Measurements from ENCODE around the gene PTP4A1. TPM values are rescaled to one million over a fixed set of nuclear protein-coding genes. Genes with fewer than 3 reads are reported as not detected.

The PTP4A1 gene
- total and polyA plus RNA-seq, 2 donors (not counting 1 experiment from before 2014, with no cell fraction given), result 48.1 to 64.5 TPM

DNA sequence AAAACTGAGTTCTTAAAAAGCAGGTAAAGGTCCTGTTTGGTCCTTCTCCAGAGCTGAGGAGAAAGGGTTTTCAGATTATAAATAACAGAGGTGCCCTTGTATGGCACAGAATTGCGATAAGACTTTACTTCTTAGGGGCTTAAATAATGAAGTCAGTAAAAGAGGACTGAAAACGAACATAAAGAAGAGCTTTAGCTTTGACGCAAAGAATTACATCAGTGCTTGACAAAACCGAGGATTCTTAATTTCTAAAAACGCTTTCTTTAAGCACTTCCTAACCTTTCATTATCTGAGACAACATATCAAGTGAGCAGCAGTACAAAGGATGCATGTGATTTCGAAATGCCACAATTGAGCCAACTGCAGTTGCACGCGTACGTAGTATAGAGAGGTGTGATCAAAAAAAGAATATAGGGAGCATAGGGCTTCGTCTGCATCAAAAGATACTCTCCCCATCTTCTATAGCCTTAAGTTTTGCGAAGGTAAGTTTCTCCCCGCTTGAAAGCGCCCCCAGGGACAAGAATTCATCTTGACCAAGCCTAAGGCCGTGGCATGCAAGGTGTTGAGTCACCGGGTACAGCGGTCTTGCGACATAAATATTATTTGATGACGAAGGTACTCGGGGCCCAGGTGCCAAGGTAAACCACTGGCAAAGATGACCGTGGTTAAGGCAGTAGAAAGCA, 778 bp upstream of the PTP4A1 start:
- Histone ChIP-seq H4K20me1 (ENCODE audit: control insufficient read depth, extremely low read depth, insufficient read depth, low read length) (no peaks in the 10 kb centered on the region), H3K27ac (ENCODE audit: insufficient read depth, low read length) (peak overlapping the region; percentile 88), H3K27me3 (ENCODE audit: control insufficient read depth, insufficient read depth, low read length) (no peaks in the 10 kb centered on the region), H3K4me3 (replicated peaks in 1 of 4; ENCODE audit: control extremely low read depth in 1 of 4, insufficient read depth in 1 of 4, low read depth in 3 of 4, low read length in 4 of 4) (peak overlapping the region; percentile 47 to 94 (median 73)), H3K4me2 (ENCODE audit: extremely low read depth, insufficient read depth, low read length) (peak overlapping the region; percentile 79), H2AFZ (ENCODE audit: low read length) (peak overlapping the region; percentile 82), H3K4me1 (ENCODE audit: control insufficient read depth, extremely low read depth, insufficient read depth, low read length) (no peaks in the 10 kb centered on the region), H3K36me3 (ENCODE audit: control insufficient read depth, insufficient read depth, low read length) (no peaks in the 10 kb centered on the region), H3K9me3 (ENCODE audit: control insufficient read depth, insufficient read depth, low read depth, low read length) (no peaks in the 10 kb centered on the region), H3K9ac (ENCODE audit: insufficient read depth, low read length) (peak overlapping the region; percentile 62), H3K79me2 (ENCODE audit: control insufficient read depth, insufficient read depth, low read length) (peaks cover 40% of the 10 kb centered on the region)
- DNase-seq (ENCODE audit: low read depth in 2 of 2), result peak; percentile 75 to 86
- TF ChIP-seq, protein P1, sequence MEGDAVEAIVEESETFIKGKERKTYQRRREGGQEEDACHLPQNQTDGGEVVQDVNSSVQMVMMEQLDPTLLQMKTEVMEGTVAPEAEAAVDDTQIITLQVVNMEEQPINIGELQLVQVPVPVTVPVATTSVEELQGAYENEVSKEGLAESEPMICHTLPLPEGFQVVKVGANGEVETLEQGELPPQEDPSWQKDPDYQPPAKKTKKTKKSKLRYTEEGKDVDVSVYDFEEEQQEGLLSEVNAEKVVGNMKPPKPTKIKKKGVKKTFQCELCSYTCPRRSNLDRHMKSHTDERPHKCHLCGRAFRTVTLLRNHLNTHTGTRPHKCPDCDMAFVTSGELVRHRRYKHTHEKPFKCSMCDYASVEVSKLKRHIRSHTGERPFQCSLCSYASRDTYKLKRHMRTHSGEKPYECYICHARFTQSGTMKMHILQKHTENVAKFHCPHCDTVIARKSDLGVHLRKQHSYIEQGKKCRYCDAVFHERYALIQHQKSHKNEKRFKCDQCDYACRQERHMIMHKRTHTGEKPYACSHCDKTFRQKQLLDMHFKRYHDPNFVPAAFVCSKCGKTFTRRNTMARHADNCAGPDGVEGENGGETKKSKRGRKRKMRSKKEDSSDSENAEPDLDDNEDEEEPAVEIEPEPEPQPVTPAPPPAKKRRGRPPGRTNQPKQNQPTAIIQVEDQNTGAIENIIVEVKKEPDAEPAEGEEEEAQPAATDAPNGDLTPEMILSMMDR (conservative IDR thresholded peaks at IDR 0.05 in 1 of 2, IDR thresholded peaks at IDR 0.05 in 1 of 2; ENCODE audit: low read depth in 1 of 2, low read length in 2 of 2), result no peak
- no peak for TF ChIP-seq EZH2 (IDR thresholded peaks at IDR 0.05; ENCODE audit: low read length, missing control alignments)

DNA sequence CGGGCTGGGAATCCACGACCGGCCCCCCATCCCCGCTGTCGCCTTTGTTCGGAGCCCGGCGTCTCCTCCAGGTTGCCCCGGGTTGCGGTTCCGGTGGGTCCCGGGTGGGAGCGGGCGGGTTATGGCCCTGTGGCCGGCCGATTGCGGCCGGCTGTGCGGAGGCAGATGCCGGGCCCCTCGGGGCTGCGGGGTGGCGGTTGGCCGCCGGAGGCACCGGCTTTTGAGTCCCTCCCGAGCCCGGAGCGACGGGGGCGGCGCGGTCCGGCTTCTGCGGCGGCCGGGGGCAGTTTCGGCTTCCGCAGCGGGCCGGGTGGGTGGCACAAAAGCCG, 431 bp downstream of the PTP4A1 start:
- H3K36me3 ChIP-seq (ENCODE audit: control insufficient read depth, insufficient read depth, low read length), result peaks cover 5% of the 10 kb centered on the region
- H3K4me1 ChIP-seq (ENCODE audit: control insufficient read depth, extremely low read depth, insufficient read depth, low read length), result no peaks in the 10 kb centered on the region
- TF ChIP-seq, protein P1 (conservative IDR thresholded peaks at IDR 0.05 in 1 of 2, IDR thresholded peaks at IDR 0.05 in 1 of 2; ENCODE audit: low read depth in 1 of 2, low read length in 2 of 2), result no peak
- no peak for TF ChIP-seq EZH2 (IDR thresholded peaks at IDR 0.05; ENCODE audit: low read length, missing control alignments)
- no peaks in the 10 kb centered on the region for H3K27me3 ChIP-seq (ENCODE audit: control insufficient read depth, insufficient read depth, low read length)
- H3K27ac ChIP-seq (ENCODE audit: insufficient read depth, low read length), result peak overlapping the region; percentile 97
- peak overlapping the region; percentile 72 to 90 (median 86) for H3K4me3 ChIP-seq (replicated peaks in 1 of 4; ENCODE audit: control extremely low read depth in 1 of 4, insufficient read depth in 1 of 4, low read depth in 3 of 4, low read length in 4 of 4)
- peaks cover 48% of the 10 kb centered on the region for H3K79me2 ChIP-seq (ENCODE audit: control insufficient read depth, insufficient read depth, low read length)
- H3K4me2 ChIP-seq (ENCODE audit: extremely low read depth, insufficient read depth, low read length), result no peak overlapping the region
- no peak for DNase-seq (ENCODE audit: low read depth in 2 of 2)
- peak overlapping the region; percentile 99 for H3K9ac ChIP-seq (ENCODE audit: insufficient read depth, low read length)
- no peak overlapping the region for H2AFZ ChIP-seq (ENCODE audit: low read length)
- no peaks in the 10 kb centered on the region for H4K20me1 ChIP-seq (ENCODE audit: control insufficient read depth, extremely low read depth, insufficient read depth, low read length)
- no peaks in the 10 kb centered on the region for H3K9me3 ChIP-seq (ENCODE audit: control insufficient read depth, insufficient read depth, low read depth, low read length)

GRCh38 chr6:63573076-63573898, 1.0 kb downstream of the PTP4A1 start:
- Histone ChIP-seq H3K9me3 (ENCODE audit: control insufficient read depth, insufficient read depth, low read depth, low read length) (no peaks in the 10 kb centered on the region), H3K36me3 (ENCODE audit: control insufficient read depth, insufficient read depth, low read length) (peaks cover 5% of the 10 kb centered on the region), H3K27ac (ENCODE audit: insufficient read depth, low read length) (peak overlapping the region; percentile 97), H3K79me2 (ENCODE audit: control insufficient read depth, insufficient read depth, low read length) (peaks cover 52% of the 10 kb centered on the region), H4K20me1 (ENCODE audit: control insufficient read depth, extremely low read depth, insufficient read depth, low read length) (no peaks in the 10 kb centered on the region), H3K27me3 (ENCODE audit: control insufficient read depth, insufficient read depth, low read length) (no peaks in the 10 kb centered on the region), H2AFZ (ENCODE audit: low read length) (no peak overlapping the region), H3K4me1 (ENCODE audit: control insufficient read depth, extremely low read depth, insufficient read depth, low read length) (no peaks in the 10 kb centered on the region), H3K4me2 (ENCODE audit: extremely low read depth, insufficient read depth, low read length) (peak overlapping the region; percentile 98), H3K4me3 (replicated peaks in 1 of 4; ENCODE audit: control extremely low read depth in 1 of 4, insufficient read depth in 1 of 4, low read depth in 3 of 4, low read length in 4 of 4) (peak overlapping the region; percentile 72 to 90 (median 86)), H3K9ac (ENCODE audit: insufficient read depth, low read length) (peak overlapping the region; percentile 99)
- no peak for TF ChIP-seq EZH2 (IDR thresholded peaks at IDR 0.05; ENCODE audit: low read length, missing control alignments)
- TF ChIP-seq, protein P1 (conservative IDR thresholded peaks at IDR 0.05 in 1 of 2, IDR thresholded peaks at IDR 0.05 in 1 of 2; ENCODE audit: low read depth in 1 of 2, low read length in 2 of 2), result no peak
- DNase-seq (ENCODE audit: low read depth in 2 of 2), result peak; percentile 70 to 72
